Muscle layer of duodenum (tissue), 2 donors: ENCODE measurements around the gene CCL23.
"Not testable (repeated sequence)": the region's sequence is repeated elsewhere in the genome, so short reads cannot be mapped to it uniquely, and the experiment has no call there.

Experiments used
- H3K27ac ChIP-seq: one replicate; pipeline ENCODE4 v1.7.0; 2013; ENCODE audit warnings: mild to moderate bottlenecking, low read length
- H3K27me3 ChIP-seq: one replicate; pipeline ENCODE4 v1.7.0; 2013; ENCODE audit warnings: low read depth, mild to moderate bottlenecking, control low read depth, low read length
- H3K36me3 ChIP-seq, 2 donors: one replicate each; pipeline ENCODE4 v1.7.0; 2013; ENCODE audit warnings: low read length in 2 of 2, control low read depth in 1 of 2, mild to moderate bottlenecking in 1 of 2; ENCODE audit not compliant: insufficient read depth in 2 of 2, control insufficient read depth in 1 of 2
- H3K4me1 ChIP-seq, 2 donors: one replicate each; pipeline ENCODE4 v1.7.0; 2013; ENCODE audit warnings: low read length in 2 of 2, mild to moderate bottlenecking in 2 of 2, control low read depth in 1 of 2, moderate library complexity in 1 of 2; ENCODE audit not compliant: insufficient read depth in 2 of 2, control insufficient read depth in 1 of 2
- H3K4me3 ChIP-seq, 2 donors: one replicate each; pipeline ENCODE4 v1.7.0; 2013; ENCODE audit warnings: low read length in 2 of 2, low read depth in 1 of 2, mild to moderate bottlenecking in 1 of 2
- H3K9me3 ChIP-seq, 2 donors: one replicate each; pipeline ENCODE4 v1.7.0; 2013; ENCODE audit warnings: low read length in 2 of 2, control low read depth in 1 of 2, mild to moderate bottlenecking in 1 of 2; ENCODE audit not compliant: control insufficient read depth in 1 of 2
- donor health status: healthy.

The CCL23 gene

DNA sequence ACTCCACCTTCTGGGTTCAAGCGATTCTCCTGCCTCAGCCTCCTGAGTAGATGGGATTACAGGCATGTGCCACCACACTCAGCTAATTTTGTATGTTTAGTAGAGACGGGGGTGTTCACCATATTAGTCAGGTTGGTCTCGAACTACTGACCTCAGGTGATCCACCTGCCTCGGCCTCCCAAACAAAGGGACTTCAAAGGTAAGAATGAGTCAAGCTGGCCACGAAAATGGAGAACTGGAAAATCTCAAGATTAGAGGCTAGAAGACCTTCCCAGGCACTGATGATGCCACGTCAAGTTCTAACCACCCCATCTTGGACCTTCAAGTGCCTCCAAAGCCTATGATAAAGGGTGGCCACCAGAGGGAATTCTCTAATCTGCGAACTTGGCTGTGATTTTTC is 15.1 kb downstream of the CCL23 start:
- no peaks in the 10 kb centered on the region for H3K27me3 ChIP-seq
- no peak overlapping the region for H3K4me3 ChIP-seq
- H3K36me3 ChIP-seq = no peaks in the 10 kb centered on the region
- no peaks in the 10 kb centered on the region for H3K4me1 ChIP-seq
- H3K27ac ChIP-seq = no peak overlapping the region
- H3K9me3 ChIP-seq = peaks cover 0 to 1% of the 10 kb centered on the region in 2 donors

DNA sequence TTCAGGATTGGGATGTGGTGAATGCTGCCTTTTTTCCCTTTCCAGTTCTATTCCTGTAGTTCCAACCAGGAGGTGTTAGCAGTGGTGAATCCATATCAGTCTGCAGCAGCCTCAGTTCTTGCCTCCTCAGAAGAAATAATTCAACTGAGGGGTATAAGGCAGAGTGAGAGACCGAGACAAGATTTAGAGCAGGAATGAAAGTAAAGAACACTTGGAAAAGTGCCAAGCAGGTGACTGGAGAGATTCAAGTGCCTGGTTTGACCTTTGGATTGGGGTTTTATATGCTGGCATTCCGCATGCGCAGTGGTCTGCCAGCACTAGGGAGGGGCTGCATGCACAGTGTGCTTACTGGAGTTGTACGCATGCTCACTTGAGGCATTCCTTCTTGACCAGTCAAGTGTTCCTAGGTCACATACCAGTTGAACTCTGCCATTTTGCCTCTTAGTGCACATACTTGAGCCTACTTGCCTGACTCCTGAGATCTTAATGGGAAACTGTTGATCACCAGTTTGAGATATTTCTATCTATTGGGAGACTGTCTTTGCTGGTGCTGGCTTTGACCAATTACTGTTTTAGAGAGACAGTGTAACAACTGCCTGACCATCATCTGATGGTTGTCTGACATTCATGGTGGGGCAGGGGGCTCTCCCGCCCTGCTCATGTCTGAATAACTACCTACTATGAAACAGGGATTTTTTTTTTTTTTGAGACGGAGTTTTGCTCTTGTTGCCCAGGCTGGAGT is 15.7 kb downstream of the CCL23 start:
- Histone ChIP-seq H3K4me3 (peak overlapping the region in 1 of 2 donors; percentile 30), H3K4me1 (no peaks in the 10 kb centered on the region), H3K9me3 (no peaks in the 10 kb centered on the region), H3K27me3 (no peaks in the 10 kb centered on the region), H3K27ac (peak overlapping the region; percentile 54), H3K36me3 (no peaks in the 10 kb centered on the region)

DNA sequence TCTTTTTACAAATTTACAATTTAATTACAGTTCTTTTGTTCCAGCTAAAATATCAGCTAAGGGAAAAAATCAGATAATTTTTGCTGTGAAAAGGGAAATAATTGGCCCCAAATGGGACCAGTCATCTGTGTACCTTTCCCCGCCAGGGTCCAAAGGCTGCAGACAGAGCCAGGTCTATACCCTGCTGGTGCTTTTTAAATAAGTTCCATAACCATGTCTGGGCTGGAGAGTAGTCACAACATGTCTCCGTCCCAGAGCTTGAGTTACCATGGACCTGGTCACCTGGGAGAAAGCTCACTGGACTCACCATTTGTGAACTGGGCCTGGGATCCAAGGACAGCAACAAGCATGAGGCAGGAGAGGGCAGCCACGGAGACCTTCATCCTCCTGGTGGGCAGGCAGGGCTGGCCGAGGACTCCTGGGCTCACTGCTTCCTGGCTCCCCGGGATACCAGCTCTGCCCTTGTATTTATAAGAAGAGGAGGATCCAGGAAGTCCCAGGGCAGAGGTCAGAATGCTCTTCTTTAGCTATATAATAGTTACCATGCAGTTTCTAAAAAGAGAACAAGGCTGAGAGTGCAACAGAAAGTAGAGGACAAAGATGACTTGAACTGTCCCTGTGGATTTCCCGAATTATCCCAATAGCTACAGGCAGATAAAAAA is 16.5 kb downstream of the CCL23 start, which contains the start of gene CCL15:
Gene CCL15, minus strand, starts transcription at position 444 of the 662 bp plus-strand sequence. Its CDS starts 61 bp downstream, at position 383.
- Histone ChIP-seq H3K27ac (peak within 1 kb of the TSS; percentile 54), H3K9me3 (no peaks in the 10 kb centered on the region), H3K36me3 (no peaks in the 10 kb centered on the region), H3K27me3 (no peaks in the 10 kb centered on the region), H3K4me1 (no peaks in the 10 kb centered on the region), H3K4me3 (peak within 1 kb of the TSS in 1 of 2 donors; percentile 30)

DNA sequence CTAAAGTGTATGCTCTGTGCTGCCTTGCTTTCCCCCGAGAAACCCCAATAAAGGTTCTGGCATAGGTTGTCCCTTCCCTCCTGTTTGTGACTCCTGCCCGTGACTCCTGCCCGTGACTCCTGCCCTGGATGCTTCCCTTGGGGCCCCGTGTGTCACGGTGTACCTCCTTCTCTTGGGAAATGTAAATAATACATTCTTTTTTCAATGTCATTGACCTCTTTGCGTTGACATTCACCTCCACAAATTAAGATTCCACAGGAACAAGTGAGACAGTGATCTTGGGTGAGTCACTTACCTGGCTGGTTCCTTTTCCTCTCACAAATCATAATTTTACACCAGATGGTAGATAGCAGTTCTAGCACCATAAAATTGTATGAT is 17.1 kb downstream of the CCL23 start:
- H3K27me3 ChIP-seq = no peaks in the 10 kb centered on the region
- peak overlapping the region in 1 of 2 donors; percentile 30 for H3K4me3 ChIP-seq
- H3K4me1 ChIP-seq = no peaks in the 10 kb centered on the region
- H3K9me3 ChIP-seq = no peaks in the 10 kb centered on the region
- H3K36me3 ChIP-seq = no peaks in the 10 kb centered on the region
- peak overlapping the region; percentile 54 for H3K27ac ChIP-seq

DNA sequence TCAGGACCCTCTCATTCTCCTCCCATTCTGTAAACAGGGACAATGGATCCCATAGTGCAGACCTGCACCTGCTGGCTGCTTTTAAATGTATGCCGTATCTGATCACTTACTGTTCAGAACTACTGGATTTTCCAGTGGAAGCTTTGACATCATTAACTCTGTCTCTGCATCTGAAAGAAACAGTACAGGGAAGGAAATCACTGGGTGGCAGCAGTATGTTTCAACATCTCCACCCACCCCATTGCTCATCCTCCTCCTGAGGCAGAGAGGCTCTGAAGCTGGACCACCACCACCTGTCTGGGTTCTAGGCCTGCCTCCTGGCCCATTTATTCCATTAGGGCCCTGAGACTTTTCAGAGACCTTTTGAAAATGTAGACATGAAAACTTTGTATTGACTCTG is 19.0 kb downstream of the CCL23 start:
- Histone ChIP-seq H3K27ac (no peak overlapping the region), H3K4me3 (no peak overlapping the region), H3K27me3 (no peaks in the 10 kb centered on the region), H3K9me3 (no peaks in the 10 kb centered on the region), H3K4me1 (no peaks in the 10 kb centered on the region), H3K36me3 (no peaks in the 10 kb centered on the region)

DNA sequence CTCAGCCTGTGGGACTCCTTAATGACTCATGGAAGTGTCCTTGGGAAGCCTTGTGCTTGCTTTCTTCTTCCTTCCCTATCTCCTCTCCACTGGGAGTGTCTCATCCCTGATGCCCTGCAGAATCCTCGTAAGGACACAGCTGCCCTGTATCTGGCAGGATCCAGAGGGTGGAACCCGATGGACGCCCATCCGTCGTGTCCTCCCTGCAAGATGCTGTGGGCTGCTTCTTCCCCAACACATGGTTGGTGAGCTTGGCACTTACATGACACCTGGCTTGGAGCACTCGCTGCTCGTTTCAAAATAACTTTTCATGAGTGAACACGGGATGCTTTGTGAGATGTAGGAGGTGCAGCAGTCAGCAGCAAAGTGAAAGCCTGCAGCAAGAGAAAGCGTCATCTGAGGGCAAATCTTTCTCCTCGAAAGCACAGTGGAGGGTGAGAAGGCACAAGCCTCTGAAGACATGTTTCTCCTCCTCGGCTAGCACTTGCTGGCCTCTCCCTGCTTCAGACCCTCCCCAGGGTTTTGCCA is 19.7 kb downstream of the CCL23 start:
- H3K9me3 ChIP-seq = no peaks in the 10 kb centered on the region
- H3K36me3 ChIP-seq = no peaks in the 10 kb centered on the region
- H3K27ac ChIP-seq = no peak overlapping the region
- no peak overlapping the region for H3K4me3 ChIP-seq
- no peaks in the 10 kb centered on the region for H3K4me1 ChIP-seq
- no peaks in the 10 kb centered on the region for H3K27me3 ChIP-seq

DNA sequence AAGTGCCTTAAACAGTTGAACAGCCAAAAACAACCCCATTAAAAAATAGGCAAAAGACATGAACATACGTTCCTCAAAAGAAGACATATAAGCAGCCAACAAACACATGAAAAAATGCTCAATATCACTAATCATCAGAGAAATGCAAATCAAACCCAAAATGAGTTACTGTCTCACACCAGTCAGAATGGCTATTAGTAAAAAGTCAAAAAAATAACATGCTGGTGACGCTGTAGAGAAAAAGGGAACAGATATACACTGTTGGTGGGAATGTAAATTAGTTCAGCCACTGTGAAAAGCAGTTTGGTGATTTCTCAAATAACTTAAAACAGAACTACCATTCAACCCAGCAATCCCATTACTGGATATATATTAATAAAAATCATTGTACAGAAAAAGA is 22.4 kb downstream of the CCL23 start:
- not testable (repeated sequence) for H3K4me1 ChIP-seq, H3K27ac ChIP-seq, H3K27me3 ChIP-seq, H3K4me3 ChIP-seq, H3K36me3 ChIP-seq, H3K9me3 ChIP-seq

DNA sequence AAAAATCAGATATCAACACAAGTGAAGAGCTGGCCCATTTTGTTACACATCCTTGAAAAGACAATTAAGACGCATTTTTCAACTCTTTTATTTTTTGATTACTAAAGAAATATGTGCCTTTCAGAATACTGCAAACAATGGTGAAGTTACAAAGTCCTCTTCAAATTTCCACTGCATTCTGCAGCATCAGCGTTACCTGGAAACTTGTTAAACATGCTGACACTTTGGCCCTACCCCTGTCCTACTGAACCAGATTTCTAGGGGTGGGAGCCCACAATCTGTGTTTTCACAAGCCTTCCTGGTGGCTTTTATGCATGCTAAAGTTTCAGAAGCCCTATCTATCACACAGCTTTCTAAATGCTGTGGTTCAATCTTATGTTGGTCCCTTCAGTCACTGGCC is 26.7 kb downstream of the CCL23 start:
- H3K27me3 ChIP-seq = no peaks in the 10 kb centered on the region
- no peak overlapping the region for H3K4me3 ChIP-seq
- H3K4me1 ChIP-seq = no peaks in the 10 kb centered on the region
- peaks cover 0 to 3% of the 10 kb centered on the region in 2 donors for H3K9me3 ChIP-seq
- H3K27ac ChIP-seq = no peak overlapping the region
- H3K36me3 ChIP-seq = no peaks in the 10 kb centered on the region

DNA sequence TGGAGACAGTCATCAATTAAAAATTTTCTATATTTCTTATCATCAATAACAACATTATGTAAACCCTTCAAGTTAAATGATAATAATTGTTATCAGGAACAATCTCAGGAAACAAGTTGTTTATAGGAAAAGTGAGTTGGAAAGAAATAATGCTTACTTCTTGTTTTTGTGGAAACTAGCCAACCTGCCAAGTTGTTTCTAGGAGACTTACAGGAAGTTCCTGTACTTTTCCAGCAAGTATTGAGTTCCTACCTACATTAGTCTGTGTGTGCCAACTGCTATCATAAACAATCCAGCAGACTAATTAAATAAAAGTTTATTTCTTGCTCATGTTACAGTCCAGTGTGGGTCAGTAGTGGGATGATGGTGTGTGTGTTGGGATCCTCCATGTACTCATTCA is 29.6 kb downstream of the CCL23 start:
- Histone ChIP-seq H3K4me1 (no peaks in the 10 kb centered on the region), H3K27ac (no peak overlapping the region), H3K4me3 (no peak overlapping the region), H3K27me3 (no peaks in the 10 kb centered on the region), H3K9me3 (peaks cover 0 to 3% of the 10 kb centered on the region in 2 donors), H3K36me3 (no peaks in the 10 kb centered on the region)

DNA sequence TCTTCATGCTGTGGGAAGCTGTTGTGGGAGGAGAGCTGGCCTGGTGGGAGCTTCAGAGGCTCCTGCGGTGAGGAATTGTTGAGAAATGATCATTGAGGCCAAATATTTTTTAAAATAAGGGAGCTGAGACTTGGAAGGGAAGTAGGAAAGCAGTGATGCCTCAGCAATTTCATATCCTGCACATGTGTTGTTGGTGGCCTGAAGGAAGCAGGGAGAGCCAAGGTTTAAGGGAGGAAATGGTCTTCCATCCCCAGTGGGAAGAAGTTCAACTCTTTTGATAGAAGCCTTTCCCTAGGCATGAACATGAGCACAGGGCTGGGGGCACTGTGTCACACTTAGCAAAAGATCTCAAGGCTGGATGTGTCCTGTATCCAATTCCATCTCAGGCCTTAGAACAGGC is 31.1 kb downstream of the CCL23 start, which contains the start of gene CCL14:
Gene CCL14, minus strand, starts transcription at position 87 of the 400 bp plus-strand sequence. Its CDS starts 80 bp downstream, at position 7.
- no peak within 1 kb of the TSS for H3K27ac ChIP-seq

DNA sequence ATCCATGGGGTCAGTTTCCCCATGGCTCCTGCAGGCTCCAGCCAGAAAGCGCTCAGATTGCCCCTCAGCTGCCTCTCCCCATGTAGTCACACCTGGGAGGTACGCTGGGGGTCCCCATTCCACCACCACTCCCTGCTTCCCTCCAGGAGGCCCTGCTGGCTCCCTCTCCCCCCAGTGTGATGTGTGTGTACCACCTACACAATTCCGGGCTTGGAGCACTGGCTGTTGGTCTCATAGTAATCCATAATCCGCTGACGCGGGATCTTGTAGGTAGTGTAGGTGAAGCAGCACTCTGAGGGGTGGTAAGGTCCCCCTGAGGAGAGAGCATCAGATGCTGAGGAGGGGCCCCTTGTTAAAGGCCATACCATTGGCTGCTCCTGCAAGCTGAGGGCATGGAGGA is 33.6 kb downstream of the CCL23 start:
- Histone ChIP-seq H3K4me3 (no peak overlapping the region), H3K9me3 (peaks cover 0 to 1% of the 10 kb centered on the region in 2 donors), H3K4me1 (no peaks in the 10 kb centered on the region), H3K27ac (no peak overlapping the region), H3K27me3 (no peaks in the 10 kb centered on the region), H3K36me3 (no peaks in the 10 kb centered on the region)

More for the DNA sequence above, 31.1 kb downstream of the CCL23 start, which contains the start of gene CCL14:
- Histone ChIP-seq H3K27me3 (no peaks in the 10 kb centered on the region), H3K4me1 (no peaks in the 10 kb centered on the region), H3K4me3 (no peak within 1 kb of the TSS), H3K36me3 (no peaks in the 10 kb centered on the region), H3K9me3 (peaks cover 0 to 3% of the 10 kb centered on the region in 2 donors)
